ENCODE data around the gene NAALAD2. TPM values are rescaled to one million over a fixed set of nuclear protein-coding genes. Genes with fewer than 3 reads are reported as not detected.
"Not testable (repeated sequence)": the region's sequence is repeated elsewhere in the genome, so short reads cannot be mapped to it uniquely, and the experiment has no call there.

The NAALAD2 gene
- total RNA-seq, 2 donors from 2014 or later: not detected

GRCh38 chr11:90221803-90222458, 87.5 kb downstream of the NAALAD2 start:
- Mint-ChIP-seq H3K9me3 (peaks cover 0 to 4% of the 10 kb centered on the region in 2 donors), H3K27ac (peak overlapping the region; percentile 98 to 99), H3K36me3 (peaks cover 33 to 40% of the 10 kb centered on the region in 2 donors)
- ATAC-seq (peak in 1 of 2 donors; percentile 17), DNase-seq (ENCODE audit: low spot score in 2 of 2) (no peak)

- peaks cover 0 to 4% of the 10 kb centered on the region in 2 donors for H3K9me3 Mint-ChIP-seq
- ATAC-seq: peak; percentile 94 to 95
- peak within 1 kb of the TSS; percentile 98 to 99 for H3K27ac Mint-ChIP-seq
Measured at GRCh38 chr11:90222459-90223247, 88.2 kb downstream of the NAALAD2 start, which contains the start of gene CHORDC1. Gene CHORDC1 (minus strand): TSS chr11:90223049. CDS start chr11:90222954, 95 bp downstream.

GRCh38 chr11:90223248-90223585, 88.8 kb downstream of the NAALAD2 start:
- Mint-ChIP-seq H3K27ac (peak overlapping the region; percentile 81 to 98), H3K9me3 (peaks cover 0 to 4% of the 10 kb centered on the region in 2 donors), H3K36me3 (peaks cover 33 to 40% of the 10 kb centered on the region in 2 donors)
- peak; percentile 63 to 74 for ATAC-seq
- no peak for DNase-seq (ENCODE audit: low spot score in 2 of 2)

More at GRCh38 chr11:90222459-90223247, 88.2 kb downstream of the NAALAD2 start, which contains the start of gene CHORDC1:
- H3K36me3 Mint-ChIP-seq: peaks cover 33 to 40% of the 10 kb centered on the region in 2 donors
- DNase-seq (ENCODE audit: low spot score in 2 of 2): peak; percentile 89 to 97

- ATAC-seq (no peak), DNase-seq (ENCODE audit: low spot score in 2 of 2) (no peak)
- Mint-ChIP-seq H3K27ac (no peak overlapping the region), H3K36me3 (peaks cover 7 to 13% of the 10 kb centered on the region in 2 donors), H3K9me3 (peaks cover 5% of the 10 kb centered on the region in 2 donors)
Measured at GRCh38 chr11:90228056-90228455, 93.6 kb downstream of the NAALAD2 start.

- DNase-seq (ENCODE audit: low spot score in 2 of 2) (no peak), ATAC-seq (no peak)
- Mint-ChIP-seq H3K36me3 (peaks cover 6 to 7% of the 10 kb centered on the region in 2 donors), H3K27ac (no peak overlapping the region), H3K9me3 (peaks cover 5% of the 10 kb centered on the region in 2 donors)
Measured at GRCh38 chr11:90229791-90230190, 95.3 kb downstream of the NAALAD2 start.

- no peak for DNase-seq (ENCODE audit: low spot score in 2 of 2)
- peaks cover 0 to 2% of the 10 kb centered on the region in 2 donors for H3K9me3 Mint-ChIP-seq
Measured at GRCh38 chr11:90234977-90235376, 100.5 kb downstream of the NAALAD2 start.

GRCh38 chr11:90235526-90235925, 101.1 kb downstream of the NAALAD2 start:
- Mint-ChIP-seq H3K36me3 (no peaks in the 10 kb centered on the region), H3K9me3 (no peaks in the 10 kb centered on the region), H3K27ac (no peak overlapping the region)
- DNase-seq (ENCODE audit: low spot score in 2 of 2): no peak
- ATAC-seq: no peak

More at GRCh38 chr11:90234977-90235376, 100.5 kb downstream of the NAALAD2 start:
- ATAC-seq: no peak
- peaks cover 0 to 2% of the 10 kb centered on the region in 2 donors for H3K36me3 Mint-ChIP-seq
- H3K27ac Mint-ChIP-seq: no peak overlapping the region

GRCh38 chr11:90237004-90237403, 102.5 kb downstream of the NAALAD2 start:
- H3K27ac Mint-ChIP-seq: no peak overlapping the region
- ATAC-seq (no peak), DNase-seq (ENCODE audit: low spot score in 2 of 2) (no peak)
- H3K36me3 Mint-ChIP-seq: no peaks in the 10 kb centered on the region
- no peaks in the 10 kb centered on the region for H3K9me3 Mint-ChIP-seq

GRCh38 chr11:90239967-90240636, 105.6 kb downstream of the NAALAD2 start:
- H3K27ac Mint-ChIP-seq; H3K9me3 Mint-ChIP-seq; DNase-seq (ENCODE audit: low spot score in 2 of 2); H3K36me3 Mint-ChIP-seq: not testable (repeated sequence)
- ATAC-seq: peak; percentile 31 to 37

GRCh38 chr11:90241414-90241813, 107.0 kb downstream of the NAALAD2 start:
- no peaks in the 10 kb centered on the region for H3K9me3 Mint-ChIP-seq
- DNase-seq (ENCODE audit: low spot score in 2 of 2) (no peak), ATAC-seq (no peak)
- H3K36me3 Mint-ChIP-seq: no peaks in the 10 kb centered on the region
- H3K27ac Mint-ChIP-seq: no peak overlapping the region

Other genes with a start within 250 kb of the NAALAD2 start
- gene TRIM49D1, start 212.4 kb upstream of the NAALAD2 start, total RNA-seq: not detected
- gene TRIM49D2, start 210.6 kb upstream of the NAALAD2 start, total RNA-seq: not detected
- gene TRIM64, start 168.6 kb upstream of the NAALAD2 start, total RNA-seq: not detected
- not detected for gene TRIM49C, start 103.6 kb upstream of the NAALAD2 start, total RNA-seq
- gene UBTFL1, start 48.7 kb upstream of the NAALAD2 start, total RNA-seq: not detected
- gene CHORDC1, start 88.4 kb downstream of the NAALAD2 start, total RNA-seq: 10 to 100 TPM; 56.3 to 68.5 TPM

All from activated naive CD4-positive, alpha-beta T cell treated with anti-CD3 and anti-CD28 coated beads, Interleukin-2, amount 50 U/mL, for 72 hours (primary cell).